ENCODE results near the gene PLEKHG3.

- TF ChIP-seq EZH2phosphoT487 (IDR thresholded peaks at IDR 0.05; ENCODE audit: borderline replicate concordance, low read depth, low read length) (no peak), CTCF (conservative IDR thresholded peaks at IDR 0.05; ENCODE audit: low read length) (no peak)
Observed at GRCh38 chr14:64686282-64686615, 18.0 kb upstream of the PLEKHG3 start.

Measured in OCI-LY7 (cell line).